ENCODE measurements around the gene RNF157.

Gene RNF157

DNA sequence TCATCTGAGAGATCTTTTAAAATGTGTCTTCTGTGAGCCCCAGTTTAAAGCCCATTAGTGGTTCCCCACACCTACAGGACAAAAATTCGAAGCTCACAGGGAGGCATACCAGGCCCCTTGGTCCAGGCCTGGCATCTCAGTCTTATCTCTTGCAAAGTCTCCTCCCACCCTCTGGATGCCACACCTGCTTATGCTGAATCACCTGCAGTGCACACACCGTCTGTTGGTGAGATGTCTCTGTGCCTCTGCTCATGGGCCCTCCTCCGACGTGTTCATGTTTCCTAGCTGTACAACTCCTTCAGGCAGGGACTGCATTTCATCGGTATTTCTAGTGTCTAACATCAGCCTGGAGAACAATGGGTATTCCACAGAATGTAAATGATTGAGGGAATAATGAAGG, 41.6 kb downstream of the RNF157 start:
- H3K36me3 Mint-ChIP-seq (ENCODE audit: low read depth), result peaks cover 7% of the 10 kb centered on the region
- H3K4me3 Mint-ChIP-seq, result no peak overlapping the region
- TF ChIP-seq, protein P1, sequence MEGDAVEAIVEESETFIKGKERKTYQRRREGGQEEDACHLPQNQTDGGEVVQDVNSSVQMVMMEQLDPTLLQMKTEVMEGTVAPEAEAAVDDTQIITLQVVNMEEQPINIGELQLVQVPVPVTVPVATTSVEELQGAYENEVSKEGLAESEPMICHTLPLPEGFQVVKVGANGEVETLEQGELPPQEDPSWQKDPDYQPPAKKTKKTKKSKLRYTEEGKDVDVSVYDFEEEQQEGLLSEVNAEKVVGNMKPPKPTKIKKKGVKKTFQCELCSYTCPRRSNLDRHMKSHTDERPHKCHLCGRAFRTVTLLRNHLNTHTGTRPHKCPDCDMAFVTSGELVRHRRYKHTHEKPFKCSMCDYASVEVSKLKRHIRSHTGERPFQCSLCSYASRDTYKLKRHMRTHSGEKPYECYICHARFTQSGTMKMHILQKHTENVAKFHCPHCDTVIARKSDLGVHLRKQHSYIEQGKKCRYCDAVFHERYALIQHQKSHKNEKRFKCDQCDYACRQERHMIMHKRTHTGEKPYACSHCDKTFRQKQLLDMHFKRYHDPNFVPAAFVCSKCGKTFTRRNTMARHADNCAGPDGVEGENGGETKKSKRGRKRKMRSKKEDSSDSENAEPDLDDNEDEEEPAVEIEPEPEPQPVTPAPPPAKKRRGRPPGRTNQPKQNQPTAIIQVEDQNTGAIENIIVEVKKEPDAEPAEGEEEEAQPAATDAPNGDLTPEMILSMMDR (IDR thresholded peaks at IDR 0.05; ENCODE audit: unreplicated experiment in 3 of 3), result no peak
- H3K9me3 Mint-ChIP-seq, result no peaks in the 10 kb centered on the region
- no peak overlapping the region for H3K27ac Mint-ChIP-seq
- H3K27me3 Mint-ChIP-seq (ENCODE audit: low read depth), result no peaks in the 10 kb centered on the region
- H3K4me1 Mint-ChIP-seq, result no peaks in the 10 kb centered on the region

DNA sequence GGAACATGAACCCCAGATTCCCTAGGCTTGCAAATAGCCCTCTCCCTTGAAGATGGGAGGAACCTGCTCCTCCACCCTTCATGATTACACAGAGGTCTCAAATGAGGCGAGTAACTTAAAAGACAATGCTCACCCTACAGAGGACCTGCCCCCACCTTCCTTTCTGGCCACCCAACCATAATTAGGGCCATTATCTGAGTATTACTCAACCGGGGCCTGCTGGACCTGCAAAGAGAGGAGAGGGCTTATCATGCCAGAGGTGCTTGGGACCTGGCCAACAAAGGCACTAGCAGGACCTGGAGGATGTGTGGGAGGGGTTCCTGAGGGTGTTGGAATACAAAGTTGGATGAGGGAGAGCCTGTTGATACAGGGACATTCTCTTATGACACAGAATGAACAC, 42.4 kb downstream of the RNF157 start:
- Mint-ChIP-seq H3K4me1 (no peaks in the 10 kb centered on the region), H3K9me3 (no peaks in the 10 kb centered on the region), H3K27me3 (ENCODE audit: low read depth) (no peaks in the 10 kb centered on the region), H3K4me3 (no peak overlapping the region), H3K27ac (no peak overlapping the region), H3K36me3 (ENCODE audit: low read depth) (peaks cover 7% of the 10 kb centered on the region)
- TF ChIP-seq, protein P1 (IDR thresholded peaks at IDR 0.05; ENCODE audit: unreplicated experiment in 3 of 3), result no peak

DNA sequence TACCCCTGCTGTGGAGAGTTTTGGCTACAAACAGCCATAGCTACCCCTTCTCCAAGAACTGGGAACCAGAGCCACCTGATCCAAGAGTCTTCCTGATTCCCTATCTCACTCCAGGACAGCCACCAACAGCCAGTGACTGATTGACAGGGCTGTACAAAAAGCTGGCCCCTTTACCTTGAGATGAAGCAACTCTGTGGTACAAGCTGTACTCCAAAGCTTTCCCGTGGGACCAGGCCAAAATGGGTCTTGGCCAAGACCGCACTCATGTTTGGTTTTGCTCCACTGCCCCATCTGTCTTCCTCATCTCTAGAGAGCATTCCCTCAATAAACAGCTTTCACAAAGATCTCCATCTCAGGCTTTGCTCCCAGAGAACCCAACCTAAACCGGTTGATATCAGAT, 43.6 kb downstream of the RNF157 start:
- Mint-ChIP-seq H3K4me3 (no peak overlapping the region), H3K27ac (no peak overlapping the region), H3K36me3 (ENCODE audit: low read depth) (peaks cover 7% of the 10 kb centered on the region), H3K9me3 (no peaks in the 10 kb centered on the region), H3K27me3 (ENCODE audit: low read depth) (no peaks in the 10 kb centered on the region), H3K4me1 (no peaks in the 10 kb centered on the region)
- TF ChIP-seq, protein P1 (IDR thresholded peaks at IDR 0.05; ENCODE audit: unreplicated experiment in 3 of 3), result no peak

DNA sequence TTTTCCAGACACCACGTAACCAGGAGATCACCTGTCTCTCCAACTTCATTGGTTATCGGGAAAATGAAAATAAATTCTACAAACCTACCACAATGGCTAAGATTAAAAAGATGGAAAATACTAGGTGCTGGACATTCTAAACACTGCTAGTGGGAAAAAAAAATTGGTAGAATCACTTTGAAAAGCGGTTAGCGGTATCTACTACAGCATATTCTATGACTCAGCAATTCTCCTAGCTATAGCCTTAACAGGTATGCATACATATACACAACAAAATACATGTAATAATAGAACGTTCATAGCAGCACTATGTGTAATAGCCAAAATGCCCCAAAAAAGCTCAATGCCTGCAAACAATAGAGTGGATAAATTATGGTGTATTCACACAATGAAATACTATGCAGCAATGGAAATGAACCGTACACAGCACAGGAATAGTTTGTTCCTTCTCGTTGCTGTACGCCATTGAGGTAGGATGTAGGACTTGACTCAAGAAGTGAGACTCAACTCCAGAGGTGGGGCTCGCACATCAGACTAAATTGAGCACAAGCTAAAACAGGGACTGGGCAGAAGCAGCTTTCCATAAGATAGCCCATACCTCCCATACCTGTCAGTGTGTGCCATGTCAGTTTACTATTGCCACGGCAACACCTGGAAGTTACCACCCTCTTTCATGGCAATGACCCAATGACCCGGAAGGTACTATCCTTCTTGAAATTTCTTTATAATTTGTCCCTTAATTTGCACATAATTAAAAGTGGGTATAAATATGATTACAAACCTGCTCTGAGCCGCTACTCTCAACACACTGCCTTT, 44.8 kb downstream of the RNF157 start:
- H3K4me3 Mint-ChIP-seq, result no peak overlapping the region
- H3K27me3 Mint-ChIP-seq (ENCODE audit: low read depth), result no peaks in the 10 kb centered on the region
- H3K36me3 Mint-ChIP-seq (ENCODE audit: low read depth), result peaks cover 7% of the 10 kb centered on the region

DNA sequence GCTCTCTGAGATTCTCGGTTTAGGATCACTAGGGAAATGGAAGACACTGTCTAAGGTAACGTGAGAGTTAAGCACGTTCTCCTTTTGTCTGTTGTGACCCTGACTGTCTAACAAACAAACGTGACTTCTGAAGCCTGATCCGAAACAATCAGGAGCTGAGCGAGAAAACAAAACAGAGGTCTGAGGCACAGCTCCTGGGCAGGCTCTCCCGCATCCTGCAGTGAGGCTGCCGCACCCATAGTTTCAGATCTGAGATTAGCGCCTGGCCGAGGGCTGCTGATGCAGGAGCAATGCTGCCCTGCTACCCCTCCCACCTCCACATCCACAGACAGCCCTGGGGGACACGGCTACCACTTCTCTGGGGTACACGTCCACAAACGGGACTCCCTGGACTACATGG, 46.7 kb downstream of the RNF157 start:
- H3K4me3 Mint-ChIP-seq, result no peak overlapping the region
- H3K4me1 Mint-ChIP-seq, result no peaks in the 10 kb centered on the region
- no peaks in the 10 kb centered on the region for H3K9me3 Mint-ChIP-seq
- H3K36me3 Mint-ChIP-seq (ENCODE audit: low read depth), result peaks cover 4% of the 10 kb centered on the region
- TF ChIP-seq, protein P1 (IDR thresholded peaks at IDR 0.05; ENCODE audit: unreplicated experiment in 3 of 3), result no peak
- H3K27ac Mint-ChIP-seq, result no peak overlapping the region
- H3K27me3 Mint-ChIP-seq (ENCODE audit: low read depth), result no peaks in the 10 kb centered on the region

More for the DNA sequence above, 44.8 kb downstream of the RNF157 start:
- H3K4me1 Mint-ChIP-seq, result no peaks in the 10 kb centered on the region
- TF ChIP-seq, protein P1 (IDR thresholded peaks at IDR 0.05; ENCODE audit: unreplicated experiment in 3 of 3), result no peak
- H3K27ac Mint-ChIP-seq, result no peak overlapping the region
- no peaks in the 10 kb centered on the region for H3K9me3 Mint-ChIP-seq

DNA sequence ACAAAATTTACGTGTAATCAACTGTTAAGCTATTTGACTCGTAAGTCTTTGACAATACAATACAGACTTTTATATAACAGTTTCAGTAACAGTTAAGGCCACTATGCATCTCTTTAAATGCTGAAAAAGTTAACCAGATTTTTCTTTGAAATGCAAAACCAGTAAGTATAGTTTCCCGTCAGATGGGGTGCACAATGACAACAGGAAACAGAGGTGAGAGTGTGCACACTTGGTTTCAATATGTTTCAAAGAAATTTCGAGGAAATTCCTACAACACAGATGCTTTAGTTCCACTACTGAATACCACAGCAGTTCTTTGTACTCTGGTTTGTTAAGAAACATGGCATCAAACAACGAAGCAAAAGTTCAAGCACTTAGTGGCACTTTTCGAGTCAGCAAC, 48.4 kb downstream of the RNF157 start:
- H3K4me1 Mint-ChIP-seq, result no peaks in the 10 kb centered on the region
- no peaks in the 10 kb centered on the region for H3K27me3 Mint-ChIP-seq (ENCODE audit: low read depth)
- H3K36me3 Mint-ChIP-seq (ENCODE audit: low read depth), result no peaks in the 10 kb centered on the region
- H3K4me3 Mint-ChIP-seq, result no peak overlapping the region
- no peaks in the 10 kb centered on the region for H3K9me3 Mint-ChIP-seq
- H3K27ac Mint-ChIP-seq, result peak overlapping the region in 1 of 3 experiments; percentile 33
- TF ChIP-seq, protein P1 (IDR thresholded peaks at IDR 0.05; ENCODE audit: unreplicated experiment in 3 of 3), result no peak
